HCT116 (cell line): ENCODE data around the gene CDAN1.

Experiments used
- ATF3 ChIP-seq: IDR thresholded peaks from 2 replicates; pipeline ENCODE4 v1.6.1; 2012
- CTCF ChIP-seq, 3 experiments: fragments of 200-600 bp in 1 of 3; sonication (generic) in 1 of 3; IDR thresholded peaks in 2 of 3; conservative IDR thresholded peaks in 1 of 3; 2 replicates each; pipeline ENCODE4 v1.5.1; 2012 to 2017; ENCODE audit warnings: low read depth in 2 of 3, low read length in 2 of 3, antibody characterized with exemption in 1 of 3, borderline replicate concordance in 1 of 3, control low read depth in 1 of 3, mild to moderate bottlenecking in 1 of 3, mixed read lengths in 1 of 3, mixed run types in 1 of 3, moderate library complexity in 1 of 3; ENCODE audit not compliant: insufficient read depth in 1 of 3
- EZH2 ChIP-seq: fragments of 200-600 bp; sonication (generic); IDR thresholded peaks from 2 replicates; pipeline ENCODE4 v1.6.1; 2017; ENCODE audit warnings: antibody characterized with exemption, mixed run types
- POLR2A ChIP-seq: IDR thresholded peaks from 2 replicates; pipeline ENCODE4 v1.7.0; 2011; ENCODE audit warnings: borderline replicate concordance; ENCODE audit not compliant: insufficient read depth, insufficient read length; ENCODE audit errors: extremely low read depth
- POLR2AphosphoS5 ChIP-seq: IDR thresholded peaks from 2 replicates; pipeline ENCODE4 v1.6.1; 2011; ENCODE audit warnings: mild to moderate bottlenecking, low read depth, low read length, moderate library complexity
- RAD21 ChIP-seq: IDR thresholded peaks from 2 replicates; pipeline ENCODE4 v1.6.1; 2012; ENCODE audit warnings: low read depth, mild to moderate bottlenecking
- SRF ChIP-seq: IDR thresholded peaks from 2 replicates; pipeline ENCODE4 v1.6.1; 2012; ENCODE audit warnings: low read depth
- ZFX ChIP-seq: fragments of 450-650 bp; IDR thresholded peaks from 2 replicates; pipeline ENCODE4 v1.6.1; 2017

GRCh38 chr15:42736178-42736792 lies 643 bp downstream of the CDAN1 start:
- TF ChIP-seq CTCF (IDR thresholded peaks at IDR 0.05 in 2 of 3, conservative IDR thresholded peaks at IDR 0.05 in 1 of 3; ENCODE audit: borderline replicate concordance in 1 of 3, insufficient read depth in 1 of 3, low read depth in 2 of 3, low read length in 2 of 3) (no peak), EZH2 (no peak), POLR2A (no peak), POLR2AphosphoS5 (no peak), RAD21 (no peak), SRF (no peak), ATF3 (no peak), ZFX (no peak; the same call in 1 of the 2 replicates)
